Heart right ventricle (tissue), 16 donors: ENCODE data around the gene RHBDL3. TPM values are rescaled to one million over a fixed set of nuclear protein-coding genes. Genes with fewer than 3 reads are reported as not detected.

Source experiments
- ATAC-seq, 8 donors: fragments of 200-7000 bp; cut with Tn5 transposase; one replicate each; pipeline ENCODE4 v1.9.1; 2020; ENCODE audit warnings: mild to moderate bottlenecking in 8 of 8, moderate library complexity in 8 of 8, moderate number of reproducible peaks in 1 of 8
- DNase-seq, 2 donors: peaks; one replicate each; pipeline ENCODE4 v3.0.0-alpha.2; 2020
- H3K27ac ChIP-seq, 10 donors: fragments of 200-600 bp; sonication (generic) in 2 of 10; one replicate each; pipeline versions ENCODE4 v1.5.0 to v1.8.0; 2020 to 2022; ENCODE audit warnings: mild to moderate bottlenecking in 3 of 10
- H3K27me3 ChIP-seq, 7 donors: fragments of 200-600 bp; one replicate each; pipeline ENCODE4 v1.8.0; 2021 to 2022; ENCODE audit warnings: mild to moderate bottlenecking in 2 of 7
- H3K36me3 ChIP-seq, 9 donors: fragments of 200-600 bp; sonication (generic) in 1 of 9; one replicate each; pipeline versions ENCODE4 v1.5.0 to v1.8.0; 2020 to 2022; ENCODE audit warnings: mild to moderate bottlenecking in 2 of 9
- H3K4me1 ChIP-seq, 9 donors: fragments of 200-600 bp; sonication (generic) in 1 of 9; one replicate each; pipeline versions ENCODE4 v1.5.0 to v1.8.0; 2020 to 2022; ENCODE audit warnings: mild to moderate bottlenecking in 4 of 9
- H3K4me3 ChIP-seq, 10 donors: fragments of 200-600 bp; sonication (generic) in 2 of 10; one replicate each; pipeline versions ENCODE4 v1.5.0 to v1.8.0; 2020 to 2022; ENCODE audit warnings: mild to moderate bottlenecking in 7 of 10, moderate library complexity in 2 of 10
- H3K9me3 ChIP-seq, 11 donors: fragments of 200-600 bp in 10 of 11; sonication (generic) in 2 of 11; one replicate each; pipeline versions ENCODE4 v1.5.0 to v1.8.0; 2013 to 2022; ENCODE audit warnings: mild to moderate bottlenecking in 2 of 11, control low read depth in 1 of 11, moderate library complexity in 1 of 11
- WGBS, 2 donors: extraction: QIAGEN DNeasy Blood & Tissue Kit; methylation state at CpG; one replicate each; pipeline ENCODE4 v1.1.7; 2013; ENCODE audit warnings: inconsistent platforms in 1 of 2; 5-methylcytosine and 5-hydroxymethylcytosine counted together
- intact Hi-C, 10 donors: fragments of 100-400 bp; cut with DNase I; formaldehyde crosslinking; loops; one replicate each; pipeline versions ENCODE4 v1.11.1 to v1.14.2; 2022
- polyA plus RNA-seq, 2 donors: library from polyadenylated mRNA; stranded (reverse); fragments of 200-250 nt; gene quantifications; one replicate each; pipeline ENCODE4 v1.2.3, GENCODE V29; 2013
- total RNA-seq, 10 donors: library from RNA; stranded (reverse); fragmentation: NEBNext Ultra II Directional in 3 of 10; extraction: Animal tissue kit (Norgen Biotek cat#: 25700) in 3 of 10; gene quantifications; one replicate each; pipeline versions ENCODE4 v1.2.1 to v1.2.4, GENCODE V29; 2021 to 2023
- TF ChIP-seq, protein P1 (sequence below), 9 donors: fragments of 200-600 bp; sonication (generic) in 2 of 9; IDR thresholded peaks; one replicate each; pipeline versions ENCODE4 v1.5.0 to v1.8.0; 2021 to 2022; ENCODE audit warnings: antibody characterized with exemption in 9 of 9, mild to moderate bottlenecking in 5 of 9, moderate library complexity in 1 of 9
- donor health status: Arrhythmogenic right ventricular cardiomyopathy.
- donor health status: ischemic (EF 13 %, LVEDD 7.1; RV severe dilation, severe dysfunction).
- donor health status: healthy with polysubstance abuse.
- donor health status: DM: no; HTN: yes; CAD: no.
- donor health status: DM: no; HTN: no; CAD: no.
- donor health status: ischemic (EF 25% LVEDD 6.9; RV normal size, moderate dysfunction).
- donor health status: ischemic (EF 25% LVEDD 5.7; RV mildly dilated, moderate dysfunction).
- donor health status: healthy.
- donor health status: DM: yes; HTN: yes; CAD: no.
- donor health status: Ischemic cardiomyopathy.
- donor health status: ischemic (EF 35%, LVEDD 5.7; RV mildly dilated, moderate dysfunction).
- donor health status: nonischemic (EF 11% LVEDD 7.7; RV severe dilation, severe dysfunction).
- donor health status: DM: yes; HTN: yes; CAD: no.
- donor health status: PGD.
- donor health status: ischemic (EF 29% LVEDD 5.4; RV normal size, mild dysfunction).
- donor health status: nonischemic (EF 23%, LVEDD 6.1; RV moderate dilation, normal function).

RHBDL3 gene
- total and polyA plus RNA-seq, 12 donors: 0.07 to 3.7 (median 0.30) TPM; not detected in 2

DNA sequence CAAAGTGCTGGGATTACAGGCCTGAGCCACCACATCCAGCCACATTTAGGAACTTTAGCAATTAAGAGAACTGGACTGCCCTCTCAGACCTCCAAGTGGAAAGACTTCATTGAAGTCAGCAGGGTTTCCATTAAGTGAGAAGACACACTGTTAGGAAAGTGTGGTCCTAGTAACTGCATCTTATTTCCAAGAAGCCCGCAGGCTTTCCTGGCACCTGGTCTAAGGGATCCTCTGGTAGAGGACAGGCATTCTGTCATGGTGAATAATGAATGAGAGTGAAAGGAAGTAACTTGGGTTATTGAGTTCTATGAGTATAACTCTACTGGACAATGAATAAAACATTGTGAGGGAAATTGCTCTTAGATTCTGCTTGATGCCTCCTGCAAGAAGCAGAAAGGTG is 62.3 kb downstream of the RHBDL3 start:
- ATAC-seq (no peak), DNase-seq (no peak)
- Histone ChIP-seq H3K27me3 (no peaks in the 10 kb centered on the region), H3K9me3 (no peaks in the 10 kb centered on the region), H3K4me1 (peaks cover 0 to 40% (median 0%) of the 10 kb centered on the region in 9 donors), H3K27ac (no peak overlapping the region), H3K4me3 (no peak overlapping the region), H3K36me3 (peaks cover 0 to 31% (median 0%) of the 10 kb centered on the region in 9 donors)
- 90 to 98% methylated on average over 1 of the region's 1 CpG for WGBS, 2 donors
- TF ChIP-seq, protein P1, sequence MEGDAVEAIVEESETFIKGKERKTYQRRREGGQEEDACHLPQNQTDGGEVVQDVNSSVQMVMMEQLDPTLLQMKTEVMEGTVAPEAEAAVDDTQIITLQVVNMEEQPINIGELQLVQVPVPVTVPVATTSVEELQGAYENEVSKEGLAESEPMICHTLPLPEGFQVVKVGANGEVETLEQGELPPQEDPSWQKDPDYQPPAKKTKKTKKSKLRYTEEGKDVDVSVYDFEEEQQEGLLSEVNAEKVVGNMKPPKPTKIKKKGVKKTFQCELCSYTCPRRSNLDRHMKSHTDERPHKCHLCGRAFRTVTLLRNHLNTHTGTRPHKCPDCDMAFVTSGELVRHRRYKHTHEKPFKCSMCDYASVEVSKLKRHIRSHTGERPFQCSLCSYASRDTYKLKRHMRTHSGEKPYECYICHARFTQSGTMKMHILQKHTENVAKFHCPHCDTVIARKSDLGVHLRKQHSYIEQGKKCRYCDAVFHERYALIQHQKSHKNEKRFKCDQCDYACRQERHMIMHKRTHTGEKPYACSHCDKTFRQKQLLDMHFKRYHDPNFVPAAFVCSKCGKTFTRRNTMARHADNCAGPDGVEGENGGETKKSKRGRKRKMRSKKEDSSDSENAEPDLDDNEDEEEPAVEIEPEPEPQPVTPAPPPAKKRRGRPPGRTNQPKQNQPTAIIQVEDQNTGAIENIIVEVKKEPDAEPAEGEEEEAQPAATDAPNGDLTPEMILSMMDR (IDR thresholded peaks at IDR 0.05): no peak
- intact Hi-C loops: no loop called here

DNA sequence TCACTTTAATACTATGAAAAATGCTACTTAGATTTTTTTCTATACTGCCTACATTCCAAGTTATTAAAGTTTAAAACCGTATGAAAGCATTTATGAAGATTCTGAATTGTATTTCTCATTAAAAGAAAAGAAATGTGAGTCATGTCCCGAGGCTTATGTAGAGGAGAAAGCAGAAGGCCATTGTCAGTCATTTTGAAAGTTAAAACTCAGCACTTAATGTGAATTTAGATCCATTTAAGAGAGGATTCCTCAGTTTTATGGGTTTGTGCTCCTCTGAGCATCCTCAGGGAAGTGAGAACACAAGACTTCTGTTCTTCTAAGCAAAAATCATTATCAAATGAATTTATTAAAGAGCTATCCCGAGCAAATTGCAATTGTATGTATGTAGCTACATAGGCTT is 64.5 kb downstream of the RHBDL3 start:
- H3K4me1 ChIP-seq: peaks cover 0 to 30% (median 0%) of the 10 kb centered on the region in 9 donors
- H3K4me3 ChIP-seq: no peak overlapping the region
- H3K27ac ChIP-seq: peak overlapping the region in 1 of 10 donors; percentile 44
- TF ChIP-seq, protein P1 (IDR thresholded peaks at IDR 0.05): no peak
- intact Hi-C loops: no loop called here
- H3K27me3 ChIP-seq: no peaks in the 10 kb centered on the region
- DNase-seq (no peak), ATAC-seq (no peak)
- no peaks in the 10 kb centered on the region for H3K9me3 ChIP-seq
- 83 to 93% methylated on average over 3 of the region's 3 CpGs for WGBS, 2 donors
- peaks cover 0 to 53% (median 17%) of the 10 kb centered on the region in 9 donors for H3K36me3 ChIP-seq

DNA sequence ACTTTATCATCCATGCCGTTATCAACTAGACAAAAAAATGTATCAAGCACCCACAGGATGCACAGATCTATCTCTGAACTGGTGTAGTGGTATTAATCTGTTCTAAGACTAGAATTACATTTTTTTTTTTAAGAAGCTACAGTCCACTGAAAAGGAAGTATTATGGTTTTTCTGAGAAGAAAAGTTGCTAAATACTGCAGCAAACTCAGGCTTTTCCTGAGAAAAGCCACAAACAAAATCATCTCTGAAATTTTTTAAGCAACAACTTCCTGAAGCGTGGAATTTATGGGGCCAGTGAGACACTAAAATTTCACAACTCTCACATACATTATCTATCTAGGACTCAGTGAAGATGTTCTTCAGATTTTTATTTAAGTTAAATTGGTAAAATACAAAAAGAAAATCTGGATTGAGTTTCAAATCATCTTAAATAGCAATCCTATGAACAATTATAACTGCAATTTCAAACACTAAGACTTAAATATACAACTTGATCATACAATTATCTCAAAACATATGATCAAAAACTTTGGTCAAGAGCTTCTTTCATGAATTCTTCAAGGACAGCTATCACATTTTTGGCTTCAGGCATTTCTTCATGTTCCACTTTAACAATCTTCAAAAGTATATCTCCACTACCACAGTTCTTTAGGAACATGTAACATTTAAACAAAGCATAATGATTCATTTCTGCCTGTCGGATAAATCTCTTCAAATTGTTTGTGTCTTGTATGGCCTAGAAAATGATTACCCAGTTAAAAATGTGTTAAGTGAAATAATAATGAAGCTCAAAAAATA is 65.8 kb downstream of the RHBDL3 start:
- intact Hi-C loops: no loop called here
- H3K36me3 ChIP-seq: peaks cover 0 to 66% (median 28%) of the 10 kb centered on the region in 9 donors
- no peak for ATAC-seq
- H3K27ac ChIP-seq: peak overlapping the region in 1 of 10 donors; percentile 44
- 88 to 95% methylated on average over 3 of the region's 3 CpGs for WGBS, 2 donors
- no peak overlapping the region for H3K4me3 ChIP-seq
- DNase-seq: no peak
- H3K9me3 ChIP-seq: no peaks in the 10 kb centered on the region
- H3K4me1 ChIP-seq: peaks cover 0 to 30% (median 0%) of the 10 kb centered on the region in 9 donors
- H3K27me3 ChIP-seq: no peaks in the 10 kb centered on the region
- TF ChIP-seq, protein P1 (IDR thresholded peaks at IDR 0.05): no peak

DNA sequence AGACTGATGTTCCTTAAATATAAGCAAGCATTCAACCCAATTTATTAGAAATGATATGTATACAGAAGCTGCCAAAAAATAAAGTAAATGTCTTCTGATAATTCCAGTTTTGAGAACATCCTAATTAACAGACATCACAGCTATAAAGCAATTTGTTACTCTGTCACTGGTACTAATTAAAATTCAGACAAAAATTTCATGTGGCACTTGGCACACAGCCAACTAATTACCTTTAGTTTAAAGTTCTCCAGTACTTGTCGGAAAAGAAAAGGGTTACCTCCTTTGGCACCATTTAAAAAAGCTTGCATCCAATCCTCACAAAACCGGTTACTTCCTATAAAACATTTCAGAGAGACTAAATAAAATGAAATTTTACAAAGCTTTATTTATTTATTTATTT is 67.6 kb downstream of the RHBDL3 start:
- ATAC-seq (no peak), DNase-seq (no peak)
- TF ChIP-seq, protein P1 (IDR thresholded peaks at IDR 0.05): no peak
- H3K4me1 ChIP-seq: peaks cover 0 to 30% (median 0%) of the 10 kb centered on the region in 9 donors
- no peaks in the 10 kb centered on the region for H3K9me3 ChIP-seq
- H3K27me3 ChIP-seq: no peaks in the 10 kb centered on the region
- peaks cover 0 to 83% (median 40%) of the 10 kb centered on the region in 9 donors for H3K36me3 ChIP-seq
- intact Hi-C loops: no loop called here
- 93 to 96% methylated on average over 2 of the region's 2 CpGs for WGBS, 2 donors
- no peak overlapping the region for H3K4me3 ChIP-seq
- no peak overlapping the region for H3K27ac ChIP-seq
